GM18870 (cell line): ENCODE data around the gene FAM50B.

Experiments
- ATAC-seq: cut with Tn5 transposase; IDR thresholded peaks from one replicate; pipeline ENCODE4 v1.9.1; 2021; ENCODE audit warnings: moderate library complexity; ENCODE audit not compliant: unreplicated experiment

The FAM50B gene

GRCh38 chr6:3819161-3820110 is 29.7 kb upstream of the FAM50B start:
- ATAC-seq = no peak

GRCh38 chr6:3820563-3820962 is 28.6 kb upstream of the FAM50B start:
- no peak for ATAC-seq

- no peak for ATAC-seq
Measured at GRCh38 chr6:3822747-3823445, 26.3 kb upstream of the FAM50B start.

- no peak for ATAC-seq
Measured at GRCh38 chr6:3823671-3824070, 25.5 kb upstream of the FAM50B start.

- ATAC-seq = no peak
Measured at GRCh38 chr6:3825331-3825831, 23.8 kb upstream of the FAM50B start.

- no peak for ATAC-seq
Measured at GRCh38 chr6:3825851-3826581, 23.2 kb upstream of the FAM50B start.

- no peak for ATAC-seq
Measured at GRCh38 chr6:3829285-3829684, 19.9 kb upstream of the FAM50B start.

GRCh38 chr6:3830806-3831205 is 18.4 kb upstream of the FAM50B start:
- ATAC-seq = no peak

- no peak for ATAC-seq
Measured at GRCh38 chr6:3831761-3832530, 17.2 kb upstream of the FAM50B start.

GRCh38 chr6:3835055-3835731 is 14.0 kb upstream of the FAM50B start:
- no peak for ATAC-seq

GRCh38 chr6:3835785-3836184 is 13.4 kb upstream of the FAM50B start:
- ATAC-seq = no peak

- no peak for ATAC-seq
Measured at GRCh38 chr6:3836566-3836965, 12.6 kb upstream of the FAM50B start.

- ATAC-seq = no peak
Measured at GRCh38 chr6:3837781-3838180, 11.4 kb upstream of the FAM50B start.

- no peak for ATAC-seq
Measured at GRCh38 chr6:3838992-3839867, 9.9 kb upstream of the FAM50B start.

GRCh38 chr6:3841066-3841454 is 8.1 kb upstream of the FAM50B start:
- ATAC-seq = no peak

GRCh38 chr6:3841711-3842565 is 7.2 kb upstream of the FAM50B start:
- no peak for ATAC-seq

GRCh38 chr6:3843379-3844096 is 5.6 kb upstream of the FAM50B start:
- ATAC-seq = no peak

- ATAC-seq = no peak
Measured at GRCh38 chr6:3844097-3844463, 5.1 kb upstream of the FAM50B start.
